ENCODE results near the gene CYP2R1. TPM values are rescaled to one million over a fixed set of nuclear protein-coding genes. Genes with fewer than 3 reads are reported as not detected.
A peak's percentile ranks its signal among the peaks of the same experiment; 100 is the strongest.
"Not testable (repeated sequence)": the region's sequence is repeated elsewhere in the genome, so short reads cannot be mapped to it uniquely, and the experiment has no call there.

CYP2R1 gene
- total RNA-seq, 1 donor from 2014 or later = 12.1 TPM

- Mint-ChIP-seq H3K4me1 (ENCODE audit: unreplicated experiment) (peaks cover 14% of the 10 kb centered on the region), H3K27me3 (no peaks in the 10 kb centered on the region), H3K27ac (peak overlapping the region; percentile 92), H3K4me3 (peak overlapping the region; percentile 97), H3K36me3 (peaks cover 3% of the 10 kb centered on the region), H3K9me3 (no peaks in the 10 kb centered on the region)
- DNase-seq (ENCODE audit: extremely low spot score, unreplicated experiment) = peak; percentile 90
- peak; percentile 19 for TF ChIP-seq CTCF (conservative IDR thresholded peaks at IDR 0.05)
These were observed 642 bp downstream of the CYP2R1 start for GRCh38 chr11:14891143-14892035.

- H3K27ac Mint-ChIP-seq = peak overlapping the region; percentile 2
- H3K4me3 Mint-ChIP-seq = no peak overlapping the region
- no peaks in the 10 kb centered on the region for H3K27me3 Mint-ChIP-seq
- no peak for DNase-seq (ENCODE audit: extremely low spot score, unreplicated experiment)
- no peaks in the 10 kb centered on the region for H3K9me3 Mint-ChIP-seq
- TF ChIP-seq CTCF (conservative IDR thresholded peaks at IDR 0.05) = no peak
- peaks cover 15% of the 10 kb centered on the region for H3K4me1 Mint-ChIP-seq (ENCODE audit: unreplicated experiment)
- H3K36me3 Mint-ChIP-seq = peaks cover 22% of the 10 kb centered on the region
These were observed 5.5 kb downstream of the CYP2R1 start for GRCh38 chr11:14886513-14886912.

GRCh38 chr11:14884667-14885273, 7.3 kb downstream of the CYP2R1 start:
- Mint-ChIP-seq H3K27me3 (no peaks in the 10 kb centered on the region), H3K4me3 (no peak overlapping the region), H3K27ac (no peak overlapping the region), H3K4me1 (ENCODE audit: unreplicated experiment) (peaks cover 11% of the 10 kb centered on the region), H3K9me3 (no peaks in the 10 kb centered on the region), H3K36me3 (peaks cover 21% of the 10 kb centered on the region)
- no peak for TF ChIP-seq CTCF (conservative IDR thresholded peaks at IDR 0.05)
- no peak for DNase-seq (ENCODE audit: extremely low spot score, unreplicated experiment)

- not testable (repeated sequence) for H3K27ac Mint-ChIP-seq; H3K4me1 Mint-ChIP-seq (ENCODE audit: unreplicated experiment); H3K27me3 Mint-ChIP-seq; DNase-seq (ENCODE audit: extremely low spot score, unreplicated experiment); H3K4me3 Mint-ChIP-seq; H3K9me3 Mint-ChIP-seq
- peaks cover 21% of the 10 kb centered on the region for H3K36me3 Mint-ChIP-seq
These were observed 8.3 kb downstream of the CYP2R1 start for GRCh38 chr11:14883683-14884082.

- H3K4me1 Mint-ChIP-seq (ENCODE audit: unreplicated experiment) = peaks cover 7% of the 10 kb centered on the region
- no peaks in the 10 kb centered on the region for H3K9me3 Mint-ChIP-seq
- no peak overlapping the region for H3K27ac Mint-ChIP-seq
- H3K4me3 Mint-ChIP-seq = no peak overlapping the region
- TF ChIP-seq CTCF (conservative IDR thresholded peaks at IDR 0.05) = no peak
- H3K27me3 Mint-ChIP-seq = no peaks in the 10 kb centered on the region
- no peak for DNase-seq (ENCODE audit: extremely low spot score, unreplicated experiment)
- H3K36me3 Mint-ChIP-seq = peaks cover 24% of the 10 kb centered on the region
These were observed 9.8 kb downstream of the CYP2R1 start for GRCh38 chr11:14882196-14882595.

GRCh38 chr11:14881576-14882193, 10.3 kb downstream of the CYP2R1 start:
- no peak for TF ChIP-seq CTCF (conservative IDR thresholded peaks at IDR 0.05)
- Mint-ChIP-seq H3K4me1 (ENCODE audit: unreplicated experiment) (peaks cover 4% of the 10 kb centered on the region), H3K4me3 (no peak overlapping the region), H3K27me3 (no peaks in the 10 kb centered on the region), H3K27ac (no peak overlapping the region), H3K36me3 (peaks cover 24% of the 10 kb centered on the region), H3K9me3 (no peaks in the 10 kb centered on the region)
- DNase-seq (ENCODE audit: extremely low spot score, unreplicated experiment) = no peak

Measured in type B pancreatic cell (in vitro differentiated cells).